GM23338 (cell line): ENCODE data around the gene RBM23. TPM values are rescaled to one million over a fixed set of nuclear protein-coding genes. Genes with fewer than 3 reads are reported as not detected.
A peak's percentile ranks its signal among the peaks of the same experiment; 100 is the strongest.

Experiments
- ATAC-seq: fragments of 200-7000 bp; cut with Tn5 transposase; 3 replicates; pipeline ENCODE4 v1.9.1; 2020
- DNase-seq: peaks from one replicate; pipeline ENCODE4 v3.0.0-alpha.2; 2015; ENCODE audit warnings: low spot score
- H2AFZ ChIP-seq: fragments of 200-600 bp; sonication (generic); 2 replicates; pipeline ENCODE4 v1.8.0; 2016; ENCODE audit warnings: antibody characterized with exemption, mild to moderate bottlenecking, moderate library complexity
- H3F3A ChIP-seq: fragments of 200-600 bp; sonication (generic); replicated peaks from 2 replicates; pipeline ENCODE4 v1.8.0; 2017; ENCODE audit warnings: antibody characterized with exemption, mixed run types, low read depth
- H3K27ac ChIP-seq: fragments of 200-600 bp; sonication (generic); 2 replicates; pipeline ENCODE4 v1.6.1; 2016; ENCODE audit warnings: low read depth
- H3K27me3 ChIP-seq: fragments of 200-600 bp; sonication (generic); 2 replicates; pipeline ENCODE4 v1.8.0; 2016; ENCODE audit warnings: mild to moderate bottlenecking, mixed run types, moderate library complexity; ENCODE audit not compliant: insufficient read depth
- H3K36me3 ChIP-seq: fragments of 200-600 bp; sonication (generic); 2 replicates; pipeline ENCODE4 v1.8.0; 2016; ENCODE audit warnings: mild to moderate bottlenecking; ENCODE audit not compliant: insufficient read depth
- H3K4me1 ChIP-seq: fragments of 200-600 bp; sonication (generic); 2 replicates; pipeline ENCODE4 v1.8.0; 2016; ENCODE audit warnings: mild to moderate bottlenecking, moderate library complexity; ENCODE audit not compliant: insufficient read depth
- H3K4me2 ChIP-seq: fragments of 200-600 bp; sonication (generic); 2 replicates; pipeline ENCODE4 v1.7.1; 2017; ENCODE audit warnings: mixed run types
- H3K4me3 ChIP-seq: fragments of 200-600 bp; sonication (generic); 2 replicates; pipeline ENCODE4 v1.6.1; 2016; ENCODE audit warnings: mixed run types
- H3K79me2 ChIP-seq: fragments of 200-600 bp; sonication (generic); replicated peaks from 2 replicates; pipeline ENCODE4 v1.8.0; 2017; ENCODE audit warnings: mild to moderate bottlenecking; ENCODE audit not compliant: insufficient read depth
- H3K9me2 ChIP-seq: fragments of 200-600 bp; sonication (generic); 2 replicates; pipeline ENCODE4 v1.8.0; 2017; ENCODE audit not compliant: insufficient read depth
- H4K20me1 ChIP-seq: fragments of 200-600 bp; sonication (generic); replicated peaks from 2 replicates; pipeline ENCODE4 v1.8.0; 2017; ENCODE audit warnings: mild to moderate bottlenecking; ENCODE audit not compliant: insufficient read depth
- H3K27ac Mint-ChIP-seq: 2 replicates; pipeline ENCODE4 v1.8.0; 2020; ENCODE audit warnings: inconsistent platforms, mild to moderate bottlenecking, moderate library complexity, mixed read lengths
- H3K27me3 Mint-ChIP-seq: 3 replicates; pipeline ENCODE4 v1.8.0; 2022; ENCODE audit warnings: low read depth, mild to moderate bottlenecking, moderate library complexity, mixed read lengths, inconsistent platforms; ENCODE audit not compliant: insufficient read depth, poor library complexity
- H3K36me3 Mint-ChIP-seq: 3 replicates; pipeline ENCODE4 v1.8.0; 2021; ENCODE audit warnings: low read depth, mild to moderate bottlenecking, inconsistent platforms, moderate library complexity, mixed read lengths
- H3K4me1 Mint-ChIP-seq: 3 replicates; pipeline ENCODE4 v1.8.0; 2020; ENCODE audit warnings: mild to moderate bottlenecking, inconsistent platforms, mixed read lengths
- H3K4me3 Mint-ChIP-seq: 3 replicates; pipeline ENCODE4 v1.8.0; 2021; ENCODE audit warnings: moderate library complexity, mild to moderate bottlenecking, inconsistent platforms, mixed read lengths
- H3K9me3 Mint-ChIP-seq: 3 replicates; pipeline ENCODE4 v1.8.0; 2020; ENCODE audit warnings: moderate library complexity, mild to moderate bottlenecking, inconsistent platforms, mixed read lengths
- CREB1 ChIP-seq: fragments of 250-450 bp; sonication (Bioruptor Pico); IDR thresholded peaks from 2 replicates; pipeline ENCODE4 v1.5.0; 2020; ENCODE audit warnings: low read depth, mild to moderate bottlenecking, moderate library complexity
- CTCF ChIP-seq, 2 experiments: fragments of 200-600 bp in 1 of 2; sonication (generic) in 1 of 2; conservative IDR thresholded peaks; 2 replicates each; pipeline versions ENCODE4 v1.5.1 to v1.6.1; 2016 to 2017; ENCODE audit warnings: antibody characterized with exemption in 2 of 2, low read depth in 2 of 2, mild to moderate bottlenecking in 2 of 2, moderate library complexity in 1 of 2
- ETS1 ChIP-seq: IDR thresholded peaks from 2 replicates; pipeline ENCODE4 v1.6.1; 2016; ENCODE audit warnings: antibody characterized with exemption
- EZH2 ChIP-seq: fragments of 200-600 bp; sonication (generic); IDR thresholded peaks from one replicate; pipeline ENCODE4 v1.8.0; 2017; ENCODE audit warnings: antibody characterized with exemption, mild to moderate bottlenecking, low read depth; ENCODE audit not compliant: unreplicated experiment
- EZH2phosphoT487 ChIP-seq: fragments of 200-600 bp; sonication (generic); IDR thresholded peaks from one replicate; pipeline ENCODE4 v1.8.1; 2018; ENCODE audit warnings: antibody characterized with exemption; ENCODE audit not compliant: unreplicated experiment
- JUNB ChIP-seq: IDR thresholded peaks from one replicate; pipeline ENCODE4 v1.6.1; 2016; ENCODE audit warnings: antibody characterized with exemption; ENCODE audit not compliant: unreplicated experiment
- NANOG ChIP-seq: IDR thresholded peaks from 2 replicates; pipeline ENCODE4 v1.6.1; 2016; ENCODE audit warnings: antibody characterized with exemption, borderline replicate concordance
- POLR2AphosphoS5 ChIP-seq: IDR thresholded peaks from 2 replicates; pipeline ENCODE4 v1.6.1; 2016; ENCODE audit warnings: antibody characterized with exemption, low read depth
- REST ChIP-seq: IDR thresholded peaks from one replicate; pipeline ENCODE4 v1.6.1; 2018; ENCODE audit warnings: antibody characterized with exemption; ENCODE audit not compliant: unreplicated experiment
- STAT1 ChIP-seq: IDR thresholded peaks from one replicate; pipeline ENCODE4 v1.6.1; 2016; ENCODE audit warnings: antibody characterized with exemption; ENCODE audit not compliant: unreplicated experiment
- ZNF114 ChIP-seq: fragments of 250-450 bp; sonication (Bioruptor Pico); IDR thresholded peaks from 2 replicates; pipeline ENCODE4 v1.5.0; 2020; ENCODE audit warnings: mild to moderate bottlenecking, moderate library complexity
- ZNF331 ChIP-seq: fragments of 250-450 bp; sonication (Bioruptor Pico); IDR thresholded peaks from 2 replicates; pipeline ENCODE4 v1.5.0; 2020; ENCODE audit warnings: low read depth, mild to moderate bottlenecking, moderate library complexity
- ZNF462 ChIP-seq: fragments of 250-450 bp; sonication (Bioruptor Pico); IDR thresholded peaks from 2 replicates; pipeline ENCODE4 v1.5.0; 2020; ENCODE audit warnings: mild to moderate bottlenecking, moderate library complexity
- polyA plus RNA-seq: library from polyadenylated mRNA; unstranded; fragments of >200 nt; fragmentation: Nextera tagmentation; extraction: Ambion mirVana; gene quantifications from 2 replicates; pipeline ENCODE4 v1.2.1, GENCODE V29; 2016
- total RNA-seq: library from RNA; depleted of rRNA; stranded (reverse); fragments of >200 nt; shearing (Covaris generic); gene quantifications from 2 replicates; pipeline ENCODE4 v1.2.3, GENCODE V29; 2014

The RBM23 gene
- total and polyA plus RNA-seq, 2 experiments from 2014 or later: 14.4 to 52.8 TPM

GRCh38 chr14:22884738-22885523, 34.0 kb downstream of the RBM23 start:
- TF ChIP-seq EZH2phosphoT487 (no peak), CREB1 (no peak), CTCF (conservative IDR thresholded peaks at IDR 0.05; ENCODE audit: low read depth in 2 of 2) (no peak), REST (no peak), STAT1 (no peak), ZNF462 (CRISPR knock-in tag) (no peak), POLR2AphosphoS5 (no peak), ETS1 (no peak), JUNB (no peak), ZNF114 (CRISPR knock-in tag) (no peak), NANOG (no peak), ZNF331 (CRISPR knock-in tag) (no peak), EZH2 (no peak)
- peak overlapping the region; percentile 25; the same call in 1 of the 3 replicates for H3K4me3 Mint-ChIP-seq
- H3K27me3 Mint-ChIP-seq: peaks cover 32% of the 10 kb centered on the region
- Histone ChIP-seq H3K4me1 (peaks cover 28% of the 10 kb centered on the region), H3K27ac (no peak overlapping the region), H4K20me1 (no peaks in the 10 kb centered on the region), H3K9me2 (no peaks in the 10 kb centered on the region), H3K27me3 (peaks cover 17% of the 10 kb centered on the region), H3K4me3 (no peak overlapping the region), H3K4me2 (no peak overlapping the region), H3K79me2 (no peaks in the 10 kb centered on the region), H3F3A (peaks cover 8% of the 10 kb centered on the region), H2AFZ (no peak overlapping the region), H3K36me3 (no peaks in the 10 kb centered on the region)
- no peak overlapping the region for H3K27ac Mint-ChIP-seq
- H3K36me3 Mint-ChIP-seq: peaks cover 9% of the 10 kb centered on the region; the same call in 2 of the 3 replicates
- ATAC-seq: no peak
- no peak for DNase-seq
- peaks cover 44% of the 10 kb centered on the region for H3K4me1 Mint-ChIP-seq
- no peaks in the 10 kb centered on the region; the same call in 2 of the 3 replicates for H3K9me3 Mint-ChIP-seq
